HG02571 (cell line): ENCODE results near the gene PDRG1.

Experiments used
- ATAC-seq: cut with Tn5 transposase; IDR thresholded peaks from one replicate; pipeline ENCODE4 v1.9.1; 2021; ENCODE audit warnings: mild to moderate bottlenecking, moderate library complexity; ENCODE audit not compliant: unreplicated experiment

Gene PDRG1

DNA sequence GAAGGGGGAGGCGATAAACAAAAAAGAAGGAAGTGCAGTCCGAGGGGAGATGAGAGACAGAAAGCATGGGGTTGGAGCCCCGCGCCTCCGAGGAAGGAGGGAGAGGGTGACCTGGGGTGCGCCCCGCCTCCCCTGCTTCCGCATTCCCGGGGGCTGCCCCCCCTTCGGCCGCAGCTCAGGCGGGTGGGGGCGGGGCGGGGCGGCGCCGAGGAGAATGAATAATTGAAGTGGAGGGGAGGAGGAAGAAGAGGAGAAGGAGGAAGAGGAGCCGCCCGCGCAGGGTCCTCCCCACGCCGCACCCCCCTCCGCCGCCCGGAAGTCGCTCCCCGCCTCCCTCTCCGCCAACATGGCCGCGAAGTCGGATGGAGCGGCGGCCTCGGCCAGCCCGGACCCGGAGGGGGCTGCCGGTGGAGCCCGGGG lies 16.0 kb upstream of the PDRG1 start, which contains the start of gene XKR7:
Gene XKR7, plus strand, starts transcription at position 322 of the 420 bp plus-strand sequence. Its CDS starts 25 bp downstream, at position 347.
- no peak for ATAC-seq

DNA sequence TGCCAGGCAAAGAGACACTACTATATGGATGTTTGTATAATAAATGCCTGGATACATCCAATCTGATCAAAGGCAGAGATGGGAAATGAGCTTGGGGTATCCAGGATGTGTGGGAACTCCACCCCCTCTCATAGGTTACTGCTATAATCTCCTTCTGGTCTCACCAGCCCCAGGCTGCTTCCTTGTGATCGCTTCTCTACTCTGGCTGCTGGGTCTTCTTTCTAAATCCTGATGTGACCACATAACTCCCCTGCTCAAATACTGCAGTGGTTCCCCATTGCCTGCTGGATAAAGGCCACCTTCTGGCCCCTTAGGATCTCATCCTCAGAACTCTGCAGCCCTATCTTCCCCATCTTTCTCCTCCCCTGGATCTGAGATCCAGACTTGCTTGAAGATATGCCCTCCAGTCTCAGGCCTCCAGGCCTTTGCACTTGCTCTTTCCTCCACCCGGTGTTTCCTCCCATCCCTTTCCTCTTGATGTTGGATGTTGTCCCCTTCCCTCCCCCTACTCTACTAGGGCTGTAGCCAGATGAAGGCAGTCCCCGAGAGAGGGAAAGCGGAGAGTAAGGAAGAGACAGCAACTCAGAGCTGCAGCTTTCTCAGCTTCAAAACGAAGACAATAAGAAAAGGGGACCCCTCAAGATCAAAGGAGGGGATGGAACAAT lies 15.3 kb upstream of the PDRG1 start:
- no peak for ATAC-seq

DNA sequence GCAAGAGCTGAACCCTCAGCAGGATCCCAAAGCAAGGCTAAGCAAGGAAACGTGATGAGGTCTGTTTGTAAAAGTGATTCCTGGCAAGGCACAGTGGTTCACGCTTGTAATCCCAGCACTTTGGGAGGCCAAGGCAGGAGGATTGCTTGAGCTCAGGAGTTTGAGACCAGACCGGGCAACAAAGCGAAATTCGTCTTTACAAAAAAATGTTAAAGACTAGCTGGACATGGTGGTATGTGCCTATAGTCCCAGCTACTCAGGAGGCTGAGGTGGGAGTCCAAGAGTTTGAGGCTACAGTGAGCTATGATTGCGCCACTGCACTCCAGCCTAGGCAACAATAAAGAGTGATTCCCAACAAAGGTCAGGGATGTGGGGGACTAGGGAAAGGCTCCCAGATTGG lies 12.0 kb upstream of the PDRG1 start:
- ATAC-seq = no peak

DNA sequence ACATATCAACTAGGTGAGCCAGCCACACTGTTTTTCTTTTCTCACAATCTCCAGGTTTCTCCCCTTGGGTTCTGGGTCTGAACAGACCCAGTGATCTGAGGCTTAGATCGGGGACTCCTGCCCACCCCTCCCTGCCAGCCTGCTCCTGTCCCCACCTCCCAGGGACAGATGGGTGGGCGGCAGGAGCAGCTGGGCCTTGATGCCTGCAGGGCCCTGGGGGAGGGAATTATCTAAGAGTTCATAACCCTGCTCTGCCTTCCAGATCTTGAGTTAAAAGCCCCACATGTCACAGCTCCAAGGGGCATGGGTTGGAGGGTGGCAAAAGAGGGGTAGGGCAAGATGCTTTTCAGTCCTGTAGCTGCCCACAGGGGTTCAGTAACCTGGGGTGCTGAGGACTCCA lies 10.9 kb upstream of the PDRG1 start:
- ATAC-seq = no peak

DNA sequence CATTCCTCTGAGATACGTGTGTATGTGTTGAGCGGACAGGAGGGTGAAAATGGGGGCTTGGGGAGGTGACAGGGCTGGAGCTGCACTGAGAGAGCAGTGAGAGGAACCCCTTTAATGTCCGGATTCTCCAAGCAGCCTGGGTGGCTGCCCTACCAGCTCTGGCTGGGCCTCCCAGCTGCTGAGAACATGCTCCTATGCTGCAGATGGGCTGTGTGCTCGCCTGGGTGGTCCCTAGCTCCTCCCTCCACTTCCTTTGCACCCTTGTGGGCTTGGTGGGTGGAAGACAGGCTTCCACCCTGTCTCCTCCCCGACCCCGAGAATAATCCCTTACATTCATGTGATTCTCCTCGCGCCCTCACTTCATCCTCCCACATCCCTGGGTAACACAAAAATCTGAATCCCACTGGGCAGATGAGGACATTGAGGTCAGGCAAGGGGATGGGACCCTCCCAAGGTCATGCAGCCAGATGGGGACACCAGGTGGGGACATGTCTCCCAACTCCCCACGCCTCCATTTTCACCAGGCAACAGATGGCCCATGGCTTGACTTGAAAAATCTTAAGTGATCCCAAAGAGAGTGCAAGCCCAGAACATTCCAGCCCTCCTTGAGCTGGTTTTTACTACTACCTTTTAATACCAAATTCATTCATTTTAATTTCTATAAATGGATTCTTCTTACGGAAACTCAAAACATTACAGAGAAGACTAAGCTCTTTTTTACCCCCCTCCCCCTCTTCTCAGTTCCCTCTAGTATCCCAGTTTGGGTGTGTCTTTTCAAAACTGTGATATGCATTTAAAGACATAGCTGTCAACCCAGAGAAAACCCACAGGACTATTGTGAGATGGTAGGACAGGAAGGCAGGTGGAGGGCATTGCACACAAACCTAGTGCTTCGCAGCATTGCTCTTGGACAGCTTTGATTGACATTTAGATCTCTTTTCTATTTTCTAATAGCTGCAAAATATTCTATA lies 5.0 kb upstream of the PDRG1 start:
- ATAC-seq = no peak

DNA sequence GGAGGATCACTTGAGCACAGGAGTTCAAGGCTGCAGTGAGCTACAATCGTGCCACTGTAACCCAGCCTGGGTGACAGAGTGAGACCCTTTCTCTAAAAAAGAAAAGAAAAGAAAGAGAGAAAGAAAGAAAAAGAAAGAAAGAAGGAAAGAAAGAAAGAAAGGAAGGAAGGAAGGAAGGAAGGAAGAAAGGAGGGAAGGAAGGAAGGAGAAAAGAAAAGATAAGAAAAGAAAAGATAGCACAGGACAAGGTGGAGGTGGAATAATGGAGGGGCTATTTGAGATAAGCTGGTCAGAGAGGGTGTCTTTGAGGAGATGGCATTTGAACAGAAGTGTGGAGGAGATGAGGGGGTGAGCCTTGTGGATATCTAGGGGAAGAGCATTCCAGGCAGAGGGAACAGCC lies 2.7 kb upstream of the PDRG1 start:
- no peak for ATAC-seq

DNA sequence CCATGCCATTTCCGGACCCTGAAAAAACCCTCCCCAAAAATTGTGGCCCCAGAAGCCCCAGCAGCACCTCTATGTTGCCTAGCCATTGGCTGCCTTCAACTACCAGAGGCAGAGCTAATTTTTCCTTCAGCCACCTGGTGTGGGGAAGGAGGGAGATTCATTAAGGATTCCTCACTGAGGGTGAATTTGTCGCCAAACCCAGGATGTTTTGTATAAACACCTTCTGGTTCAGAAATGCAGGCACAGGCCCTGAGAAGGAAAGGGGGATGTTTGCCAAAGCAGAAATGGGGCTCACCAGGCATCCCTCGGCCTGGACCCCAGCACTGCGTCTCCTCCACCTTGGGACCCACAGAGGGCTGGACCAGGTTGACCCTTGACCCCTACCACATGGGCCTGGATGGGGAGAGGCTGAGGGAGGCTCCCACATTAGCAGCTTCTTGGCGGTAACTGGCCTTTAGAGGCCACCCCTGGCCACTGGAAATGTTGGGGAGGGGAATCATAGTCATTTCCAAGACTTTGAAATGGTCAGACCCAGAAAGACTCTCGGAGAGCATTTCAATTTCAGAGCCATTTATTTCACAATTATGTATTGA lies 1.8 kb upstream of the PDRG1 start:
- ATAC-seq = no peak

DNA sequence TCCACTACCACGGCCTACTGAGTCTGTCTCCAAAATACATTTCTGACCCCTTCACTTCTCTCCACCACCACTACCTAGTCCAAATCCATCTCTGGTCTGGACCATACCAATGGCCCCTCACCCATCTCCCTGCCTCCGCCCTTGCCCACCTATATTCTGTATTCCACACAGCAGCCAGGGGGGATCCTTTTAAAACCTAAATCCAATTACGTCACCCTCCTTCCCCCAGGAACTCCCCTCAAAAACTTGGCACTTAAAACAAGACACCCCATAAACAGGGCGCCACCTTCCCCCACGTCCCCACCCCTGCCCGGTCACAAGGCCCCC lies 680 bp downstream of the PDRG1 start:
- no peak for ATAC-seq

DNA sequence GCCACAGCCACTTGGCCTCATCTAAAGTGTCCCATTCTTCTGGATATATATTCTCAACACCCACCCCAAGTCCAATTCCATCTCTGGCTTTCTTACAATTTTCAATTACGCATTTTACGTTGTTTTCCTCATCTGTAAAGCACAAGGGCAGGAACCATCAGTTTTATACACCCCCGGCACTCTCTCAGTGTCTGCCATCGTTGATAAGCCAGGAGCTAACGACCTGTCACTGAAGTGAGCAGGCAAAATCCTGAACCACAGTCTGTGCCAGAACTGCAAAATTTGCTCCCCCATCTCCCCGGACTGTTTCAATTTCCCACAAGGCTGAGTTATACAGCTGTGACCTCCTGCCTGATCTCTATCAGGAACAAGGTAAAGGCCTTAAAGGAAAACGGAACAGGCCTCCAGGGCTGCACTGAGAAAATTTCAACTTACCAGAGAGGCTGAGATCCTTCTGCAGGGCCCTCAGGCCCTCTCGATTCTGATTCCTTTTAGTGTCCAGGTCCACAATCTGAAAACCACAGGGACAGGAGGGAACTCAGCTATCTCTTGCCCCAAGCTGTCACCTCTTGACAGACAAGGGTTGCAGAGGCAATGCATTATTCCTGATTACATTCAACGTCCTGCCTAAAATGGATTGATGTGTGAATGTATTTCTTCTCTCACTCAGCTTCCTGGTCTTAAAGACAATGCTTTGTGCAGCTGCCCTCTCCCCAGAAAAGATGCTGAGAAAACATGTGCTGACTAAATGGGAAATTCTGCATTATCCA lies 1.8 kb downstream of the PDRG1 start:
- ATAC-seq = no peak

DNA sequence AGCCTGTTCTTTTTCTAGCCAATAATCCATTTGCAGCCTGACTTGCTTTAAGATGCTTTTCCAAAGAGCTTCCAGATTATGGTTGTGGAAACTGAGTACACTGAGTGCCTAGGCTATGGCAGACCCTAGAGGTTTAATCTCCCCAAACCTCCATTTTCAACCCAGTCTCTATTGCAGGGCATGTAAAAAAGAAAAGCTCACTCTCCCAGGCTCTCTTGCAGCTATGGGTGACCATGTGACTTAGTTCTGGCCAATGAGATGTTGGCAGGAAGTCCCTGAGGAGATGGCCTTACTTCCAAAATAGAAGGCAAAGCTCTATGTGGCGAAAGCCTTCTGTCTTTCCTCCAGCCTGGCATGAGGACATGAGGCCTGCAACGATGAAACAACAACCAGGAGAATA lies 3.8 kb downstream of the PDRG1 start:
- ATAC-seq = no peak

DNA sequence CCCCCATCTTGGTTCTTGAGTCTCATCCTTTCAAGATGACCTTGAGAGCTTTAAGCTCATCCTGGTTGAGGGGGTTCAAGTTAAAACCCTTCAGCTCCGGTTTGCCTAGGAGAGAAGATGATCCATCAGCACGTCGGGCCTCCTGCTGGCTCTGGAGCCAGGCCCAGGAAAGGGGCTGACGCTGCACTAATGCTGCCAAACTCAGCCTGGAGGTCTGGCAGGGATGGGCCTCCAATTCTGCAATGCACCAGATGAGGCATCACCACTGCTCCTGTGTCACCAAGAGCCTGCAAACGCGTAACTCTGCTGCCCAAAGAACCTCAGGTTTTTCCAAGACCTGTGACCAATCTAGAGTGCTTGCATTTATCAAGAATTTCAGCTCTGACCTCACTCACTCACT lies 6.1 kb downstream of the PDRG1 start:
- ATAC-seq = no peak

DNA sequence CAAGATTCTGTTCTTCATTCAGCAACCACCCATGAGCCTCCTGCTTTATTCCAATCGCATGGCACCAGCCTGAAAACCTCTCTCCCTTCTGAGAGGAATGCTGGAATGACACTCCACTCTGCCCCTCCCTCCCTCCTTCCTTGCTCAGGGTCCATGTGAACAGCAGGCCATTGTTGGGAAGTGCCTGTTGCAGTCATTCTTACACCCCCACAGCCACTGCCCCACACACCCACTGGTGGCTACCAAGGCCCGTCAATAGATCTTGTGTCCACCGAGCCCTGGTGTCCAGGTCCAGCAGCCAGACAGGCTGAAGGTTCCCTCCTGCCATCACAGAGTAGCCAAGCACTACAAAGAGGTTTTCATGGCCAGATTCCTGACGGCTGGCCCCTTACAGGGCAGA lies 6.5 kb downstream of the PDRG1 start:
- ATAC-seq = no peak

DNA sequence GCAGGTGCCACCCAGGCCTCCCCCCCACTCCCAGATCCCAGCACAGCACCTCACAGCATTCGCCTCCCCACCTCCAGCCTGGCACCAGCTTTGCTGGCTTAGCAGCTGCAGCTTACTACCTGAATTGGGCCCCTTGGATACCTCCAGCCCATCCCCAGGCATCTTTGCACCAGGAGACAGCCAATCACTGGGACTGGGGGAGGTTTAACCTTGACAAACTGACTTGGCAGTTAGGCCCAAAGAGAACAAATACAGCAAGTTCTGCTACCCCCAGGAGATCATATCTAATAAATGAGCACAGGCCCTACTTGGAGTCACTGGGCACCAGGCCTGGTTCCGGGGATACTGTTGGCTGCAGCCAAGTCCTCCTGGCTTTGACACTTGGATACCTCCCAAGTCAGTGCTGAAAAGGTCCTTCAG lies 8.8 kb downstream of the PDRG1 start:
- no peak for ATAC-seq

DNA sequence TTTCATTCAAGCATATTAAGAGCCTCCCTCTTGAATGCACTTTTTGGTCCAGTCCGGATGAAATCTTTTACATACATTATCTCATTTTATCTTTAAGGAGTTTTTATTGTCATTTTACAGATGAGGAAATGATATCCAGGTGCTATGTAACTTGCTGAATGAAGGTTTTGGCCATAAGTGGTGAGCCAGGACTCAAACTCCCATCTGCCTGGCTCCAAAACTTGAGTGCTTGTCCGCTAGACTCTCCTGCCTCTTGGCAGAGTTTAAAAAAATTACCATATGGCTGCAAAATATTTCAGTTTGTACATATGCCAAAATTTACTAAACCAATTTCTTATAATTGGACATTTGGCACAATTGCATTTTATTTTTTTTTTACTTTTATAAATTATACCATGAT lies 12.2 kb downstream of the PDRG1 start:
- ATAC-seq = no peak

DNA sequence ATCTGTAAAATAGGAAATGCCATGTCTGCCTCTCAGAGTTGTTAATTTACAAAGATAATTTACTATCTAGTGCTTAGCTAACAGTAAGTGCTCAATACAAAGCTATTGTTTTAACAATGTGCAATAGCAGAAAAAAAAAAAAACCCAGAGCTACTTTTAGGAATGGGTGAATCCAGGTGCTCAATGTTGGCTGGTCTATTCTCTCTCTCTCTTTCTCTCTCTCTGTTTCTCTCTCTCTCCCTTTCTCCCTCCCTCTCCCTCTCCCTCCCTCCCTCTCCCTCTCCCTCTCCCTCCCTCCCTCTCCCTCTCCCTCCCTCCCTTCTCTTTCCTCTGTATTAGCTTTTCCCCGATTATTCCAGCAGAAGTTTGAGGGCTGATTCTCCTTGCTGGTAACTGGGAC lies 14.0 kb downstream of the PDRG1 start:
- no peak for ATAC-seq

DNA sequence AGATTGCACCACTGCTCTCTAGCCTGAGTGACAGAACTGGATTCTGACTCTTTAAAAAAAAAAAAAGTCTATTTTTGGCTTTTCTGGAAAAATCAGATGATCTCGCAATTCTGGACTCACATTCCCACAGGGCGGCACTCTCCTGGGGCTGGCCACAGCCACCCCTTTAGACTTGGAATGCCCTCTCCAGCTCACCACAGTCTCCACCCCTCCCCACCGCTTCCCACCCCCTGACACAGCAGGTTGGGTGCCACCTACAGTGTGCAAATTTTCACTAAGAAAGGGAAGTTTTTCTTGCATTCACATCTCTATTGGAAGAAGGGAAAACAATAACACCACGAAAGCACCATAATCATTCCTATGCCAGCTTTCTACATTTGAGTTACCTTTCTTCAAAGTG lies 15.4 kb downstream of the PDRG1 start:
- no peak for ATAC-seq

DNA sequence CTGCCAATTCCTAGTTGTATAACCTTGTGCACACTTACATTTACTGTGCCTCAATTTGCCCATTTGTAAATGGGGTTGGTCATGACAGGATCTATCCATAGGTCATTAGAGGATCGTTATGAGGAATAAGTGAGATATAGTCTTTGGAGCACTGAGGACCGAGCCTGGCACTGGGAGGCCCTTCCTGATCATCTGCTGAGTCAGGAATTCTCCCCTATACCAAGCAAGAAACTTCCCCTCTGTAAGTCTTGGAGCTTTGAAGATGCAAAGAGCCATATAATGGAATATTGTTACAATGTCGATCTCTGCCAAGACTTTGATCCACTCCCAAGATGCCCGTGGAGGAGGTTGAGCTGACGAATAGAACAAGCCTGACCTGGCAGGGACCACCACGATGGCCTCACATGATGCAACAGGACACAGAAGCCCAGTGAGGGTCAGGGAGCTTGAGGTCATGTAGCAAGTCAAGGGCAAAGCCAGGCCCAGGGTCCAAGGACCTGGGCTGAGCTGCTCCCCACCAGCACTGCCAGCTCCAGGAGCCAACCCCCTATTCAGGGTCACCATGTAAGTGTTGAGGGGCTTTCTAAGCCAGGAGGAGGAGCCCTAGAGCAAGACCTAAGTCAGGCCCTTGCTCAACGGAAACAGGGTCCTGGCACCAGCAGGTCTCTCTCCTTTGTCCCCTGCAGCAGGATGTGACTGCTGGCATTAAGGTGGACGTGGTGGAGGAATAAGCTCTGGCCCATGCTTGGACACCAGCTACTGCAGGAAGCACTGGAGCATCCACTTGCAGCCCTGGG lies 16.7 kb downstream of the PDRG1 start:
- ATAC-seq = no peak

DNA sequence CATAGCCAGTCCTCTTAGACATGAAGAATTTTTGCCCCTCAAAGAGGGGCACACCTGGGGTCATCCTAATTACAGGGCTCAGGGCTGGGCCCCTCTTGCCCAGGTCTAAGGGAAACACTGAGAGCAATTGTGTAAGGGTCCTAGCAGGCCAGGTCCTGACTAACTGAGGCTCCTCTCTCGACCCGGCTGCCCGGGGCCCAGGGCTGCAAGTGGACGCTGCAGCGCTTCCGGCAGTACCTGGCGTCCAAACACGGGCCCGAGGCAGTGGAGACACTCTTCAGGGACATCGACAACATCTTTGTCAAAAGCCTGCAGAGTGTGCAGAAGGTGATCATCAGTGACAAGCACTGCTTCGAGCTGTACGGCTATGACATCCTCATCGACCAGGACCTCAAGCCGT lies 17.4 kb downstream of the PDRG1 start:
- ATAC-seq = no peak

DNA sequence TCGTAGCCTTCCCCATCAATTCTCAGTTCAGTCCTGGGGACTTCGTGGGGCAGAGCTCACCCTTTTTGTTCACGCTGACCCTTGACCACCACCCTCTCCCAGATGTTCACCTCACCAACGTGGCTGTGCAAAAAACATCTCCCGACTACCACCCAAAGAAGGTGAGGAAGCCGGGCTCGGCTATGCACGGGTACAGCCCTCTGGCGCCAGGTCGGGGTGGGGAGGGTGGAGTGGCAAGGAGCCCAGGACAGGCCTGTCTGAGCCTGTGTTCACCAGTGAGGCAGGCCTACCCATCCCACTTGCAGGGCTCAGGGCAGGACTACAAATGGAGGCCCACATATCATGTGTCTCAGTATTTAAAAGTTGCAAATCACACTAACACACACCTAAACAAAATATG lies 18.1 kb downstream of the PDRG1 start:
- no peak for ATAC-seq

DNA sequence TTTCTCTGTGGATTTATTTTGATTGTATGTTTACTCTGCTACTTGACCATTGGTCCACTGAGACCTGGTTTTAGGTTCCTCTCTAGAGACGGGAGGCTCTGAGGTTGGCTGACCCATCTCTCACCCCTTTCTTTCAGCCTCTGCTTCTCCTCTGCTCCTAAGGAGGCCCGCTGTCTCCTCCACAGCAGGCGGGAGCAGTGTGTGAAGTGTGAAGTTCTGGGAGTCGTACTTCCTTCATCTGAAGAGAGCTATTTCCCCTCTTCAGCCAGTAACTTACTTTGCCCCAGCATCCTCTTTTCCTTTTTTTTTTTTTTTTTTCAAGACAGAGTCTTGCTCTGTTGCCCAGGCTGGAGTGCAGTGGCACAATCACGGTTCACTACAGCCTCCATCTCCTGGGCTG lies 21.1 kb downstream of the PDRG1 start:
- ATAC-seq = no peak
